PFSK-1 (cell line): ENCODE data around the gene ZW10. TPM values are rescaled to one million over a fixed set of nuclear protein-coding genes. Genes with fewer than 3 reads are reported as not detected.
A peak's percentile ranks its signal among the peaks of the same experiment; 100 is the strongest.

Experiments used
- FOXP2 ChIP-seq: optimal IDR thresholded peaks from 2 replicates; pipeline ENCODE3; 2011; ENCODE audit warnings: borderline replicate concordance, control low read depth, inconsistent platforms; ENCODE audit not compliant: insufficient read depth; ENCODE audit errors: extremely low read length, extremely low read depth
- POLR2AphosphoS5 ChIP-seq: IDR thresholded peaks from 2 replicates; pipeline ENCODE4 v1.6.1; 2012; ENCODE audit warnings: low read depth, mild to moderate bottlenecking, control low read depth, low read length, moderate library complexity
- SIN3A ChIP-seq: IDR thresholded peaks from 2 replicates; pipeline ENCODE4 v1.6.1; 2012; ENCODE audit warnings: mild to moderate bottlenecking, low read length, moderate library complexity, borderline replicate concordance; ENCODE audit not compliant: insufficient read depth
- TAF1 ChIP-seq: IDR thresholded peaks from 2 replicates; pipeline ENCODE4 v1.6.1; 2012; ENCODE audit warnings: low read length, control low read depth, borderline replicate concordance; ENCODE audit not compliant: insufficient read depth
- polyA plus RNA-seq: library from polyadenylated mRNA; unstranded; fragments of >200 nt; gene quantifications from one replicate; pipeline ENCODE4 v1.2.1, GENCODE V29; 2012; ENCODE audit warnings: low read depth, missing spikeins; ENCODE audit not compliant: insufficient read length
- TF ChIP-seq, protein P1 (sequence below), 2 experiments: IDR thresholded peaks; 2 replicates each; pipeline versions ENCODE4 v1.6.1 to v1.8.0; 2011 to 2012; ENCODE audit warnings: low read depth in 2 of 2, low read length in 2 of 2, control low read depth in 1 of 2, inconsistent platforms in 1 of 2, mild to moderate bottlenecking in 1 of 2, moderate library complexity in 1 of 2; ENCODE audit not compliant: insufficient read depth in 1 of 2

Gene ZW10, protein sequence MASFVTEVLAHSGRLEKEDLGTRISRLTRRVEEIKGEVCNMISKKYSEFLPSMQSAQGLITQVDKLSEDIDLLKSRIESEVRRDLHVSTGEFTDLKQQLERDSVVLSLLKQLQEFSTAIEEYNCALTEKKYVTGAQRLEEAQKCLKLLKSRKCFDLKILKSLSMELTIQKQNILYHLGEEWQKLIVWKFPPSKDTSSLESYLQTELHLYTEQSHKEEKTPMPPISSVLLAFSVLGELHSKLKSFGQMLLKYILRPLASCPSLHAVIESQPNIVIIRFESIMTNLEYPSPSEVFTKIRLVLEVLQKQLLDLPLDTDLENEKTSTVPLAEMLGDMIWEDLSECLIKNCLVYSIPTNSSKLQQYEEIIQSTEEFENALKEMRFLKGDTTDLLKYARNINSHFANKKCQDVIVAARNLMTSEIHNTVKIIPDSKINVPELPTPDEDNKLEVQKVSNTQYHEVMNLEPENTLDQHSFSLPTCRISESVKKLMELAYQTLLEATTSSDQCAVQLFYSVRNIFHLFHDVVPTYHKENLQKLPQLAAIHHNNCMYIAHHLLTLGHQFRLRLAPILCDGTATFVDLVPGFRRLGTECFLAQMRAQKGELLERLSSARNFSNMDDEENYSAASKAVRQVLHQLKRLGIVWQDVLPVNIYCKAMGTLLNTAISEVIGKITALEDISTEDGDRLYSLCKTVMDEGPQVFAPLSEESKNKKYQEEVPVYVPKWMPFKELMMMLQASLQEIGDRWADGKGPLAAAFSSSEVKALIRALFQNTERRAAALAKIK
- polyA plus RNA-seq: 11.1 TPM

DNA sequence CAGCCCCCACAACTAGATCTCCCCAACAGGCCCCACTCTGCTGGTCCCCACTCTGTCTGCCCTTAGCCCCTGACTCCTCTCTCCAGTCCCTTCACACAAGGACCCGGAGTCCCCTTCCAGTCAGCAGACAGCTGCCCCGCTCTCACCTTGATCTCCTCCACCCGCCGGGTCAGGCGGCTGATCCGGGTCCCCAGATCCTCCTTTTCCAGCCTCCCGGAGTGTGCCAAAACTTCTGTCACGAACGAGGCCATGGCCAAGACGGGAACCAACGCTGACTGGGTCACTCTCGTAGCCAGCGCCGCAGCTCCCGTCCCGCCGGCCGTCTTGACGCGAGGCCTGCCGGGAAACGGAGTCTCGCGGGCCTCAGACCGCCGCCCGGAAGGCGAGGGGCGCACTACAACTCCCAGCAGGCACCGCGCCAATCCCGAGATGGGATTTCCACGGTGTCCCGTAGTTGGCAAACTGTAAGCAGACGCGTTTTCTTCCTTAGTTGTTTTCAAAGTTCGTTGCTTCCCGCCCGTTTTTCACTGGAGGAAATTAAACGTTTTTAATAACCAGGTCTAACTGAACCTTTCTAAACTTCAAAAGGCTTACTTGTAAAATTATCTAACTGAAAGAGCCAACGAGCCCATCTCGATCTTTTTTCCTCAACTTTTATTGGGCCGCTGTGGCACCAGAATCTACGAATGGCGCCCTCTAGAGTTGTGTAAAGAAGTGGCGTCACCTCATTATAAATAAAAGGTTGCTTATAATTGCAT lies at the start of gene ZW10:
Gene ZW10 (minus strand): TSS at position 277 of the 758 bp plus-strand sequence. CDS start 26 bp downstream, at position 251.
- TF ChIP-seq POLR2AphosphoS5 (peak; percentile 89), FOXP2 (peak; percentile 84), TAF1 (peak; percentile 55; the same call in 1 of the 2 replicates), SIN3A (peak; percentile 28; the same call in 1 of the 2 replicates)
- TF ChIP-seq, protein P1, sequence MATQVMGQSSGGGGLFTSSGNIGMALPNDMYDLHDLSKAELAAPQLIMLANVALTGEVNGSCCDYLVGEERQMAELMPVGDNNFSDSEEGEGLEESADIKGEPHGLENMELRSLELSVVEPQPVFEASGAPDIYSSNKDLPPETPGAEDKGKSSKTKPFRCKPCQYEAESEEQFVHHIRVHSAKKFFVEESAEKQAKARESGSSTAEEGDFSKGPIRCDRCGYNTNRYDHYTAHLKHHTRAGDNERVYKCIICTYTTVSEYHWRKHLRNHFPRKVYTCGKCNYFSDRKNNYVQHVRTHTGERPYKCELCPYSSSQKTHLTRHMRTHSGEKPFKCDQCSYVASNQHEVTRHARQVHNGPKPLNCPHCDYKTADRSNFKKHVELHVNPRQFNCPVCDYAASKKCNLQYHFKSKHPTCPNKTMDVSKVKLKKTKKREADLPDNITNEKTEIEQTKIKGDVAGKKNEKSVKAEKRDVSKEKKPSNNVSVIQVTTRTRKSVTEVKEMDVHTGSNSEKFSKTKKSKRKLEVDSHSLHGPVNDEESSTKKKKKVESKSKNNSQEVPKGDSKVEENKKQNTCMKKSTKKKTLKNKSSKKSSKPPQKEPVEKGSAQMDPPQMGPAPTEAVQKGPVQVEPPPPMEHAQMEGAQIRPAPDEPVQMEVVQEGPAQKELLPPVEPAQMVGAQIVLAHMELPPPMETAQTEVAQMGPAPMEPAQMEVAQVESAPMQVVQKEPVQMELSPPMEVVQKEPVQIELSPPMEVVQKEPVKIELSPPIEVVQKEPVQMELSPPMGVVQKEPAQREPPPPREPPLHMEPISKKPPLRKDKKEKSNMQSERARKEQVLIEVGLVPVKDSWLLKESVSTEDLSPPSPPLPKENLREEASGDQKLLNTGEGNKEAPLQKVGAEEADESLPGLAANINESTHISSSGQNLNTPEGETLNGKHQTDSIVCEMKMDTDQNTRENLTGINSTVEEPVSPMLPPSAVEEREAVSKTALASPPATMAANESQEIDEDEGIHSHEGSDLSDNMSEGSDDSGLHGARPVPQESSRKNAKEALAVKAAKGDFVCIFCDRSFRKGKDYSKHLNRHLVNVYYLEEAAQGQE (IDR thresholded peaks at IDR 0.05; ENCODE audit: insufficient read depth in 1 of 2, low read depth in 2 of 2, low read length in 2 of 2): no peak

DNA sequence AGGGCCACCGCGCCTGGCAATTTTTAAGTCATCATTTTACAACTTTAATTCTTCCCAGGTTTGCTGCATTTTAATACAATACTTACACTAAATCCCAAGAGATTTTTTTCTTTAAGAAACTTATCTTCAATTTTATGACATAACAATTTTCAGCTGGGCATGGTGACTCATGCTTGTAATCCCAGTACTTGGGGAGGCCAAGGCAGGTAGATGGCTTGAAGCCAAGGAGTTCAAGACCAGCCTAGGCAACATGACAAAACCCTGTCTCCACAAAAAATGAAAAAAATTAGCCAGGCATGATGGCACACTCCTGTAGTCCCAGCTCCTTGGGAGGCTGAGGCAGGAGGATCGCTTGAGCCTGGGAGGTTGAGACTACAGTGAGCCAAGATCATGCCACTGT lies 44.9 kb upstream of the ZW10 start:
- no peak for TF ChIP-seq POLR2AphosphoS5
- TF ChIP-seq SIN3A: no peak
- no peak for TF ChIP-seq TAF1
- no peak for TF ChIP-seq FOXP2
- TF ChIP-seq, protein P1 (IDR thresholded peaks at IDR 0.05; ENCODE audit: insufficient read depth in 1 of 2, low read depth in 2 of 2, low read length in 2 of 2): no peak

DNA sequence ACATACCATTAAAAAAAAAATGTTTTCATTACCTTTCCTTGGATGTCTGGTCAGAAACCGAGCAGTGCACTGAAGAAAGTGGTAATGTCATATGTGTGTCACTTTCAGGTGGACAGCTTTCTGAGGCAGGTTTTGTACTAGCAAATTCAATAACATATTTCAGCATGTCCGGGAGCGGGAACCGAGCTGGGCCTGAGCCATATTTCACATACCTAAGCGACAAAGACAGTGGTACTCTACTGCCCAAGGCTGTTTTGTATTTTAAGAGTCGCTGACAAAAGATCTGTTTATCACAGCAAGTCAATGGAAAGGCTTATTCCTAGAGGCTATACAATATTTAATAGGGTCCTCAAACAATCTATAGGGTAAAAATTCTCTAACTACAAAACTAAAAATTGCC lies 44.1 kb upstream of the ZW10 start:
- TF ChIP-seq FOXP2 (no peak), POLR2AphosphoS5 (no peak), TAF1 (no peak), SIN3A (no peak)
- TF ChIP-seq, protein P1 (IDR thresholded peaks at IDR 0.05; ENCODE audit: insufficient read depth in 1 of 2, low read depth in 2 of 2, low read length in 2 of 2): no peak

DNA sequence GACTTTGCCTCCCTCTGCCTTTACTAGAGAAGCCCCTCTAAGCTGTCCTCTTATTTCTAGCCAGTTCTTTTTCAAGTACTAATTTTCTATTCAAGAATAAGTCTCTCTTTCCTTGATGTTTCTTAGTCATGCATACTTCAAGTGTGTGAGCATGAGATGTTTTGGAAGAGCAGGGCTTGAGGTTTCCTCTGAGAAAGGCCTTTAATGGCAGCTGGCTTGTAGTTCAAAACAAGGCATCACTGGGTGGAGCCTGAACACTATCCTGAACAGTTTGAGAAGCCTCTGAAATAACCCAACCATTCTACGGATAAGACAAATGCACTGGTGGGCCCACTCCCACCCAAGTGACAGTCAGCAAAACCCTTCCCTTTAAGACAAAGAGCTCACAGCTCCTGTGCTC lies 43.7 kb upstream of the ZW10 start:
- no peak for TF ChIP-seq TAF1
- TF ChIP-seq POLR2AphosphoS5: no peak
- TF ChIP-seq SIN3A: no peak
- TF ChIP-seq, protein P1 (IDR thresholded peaks at IDR 0.05; ENCODE audit: insufficient read depth in 1 of 2, low read depth in 2 of 2, low read length in 2 of 2): no peak
- TF ChIP-seq FOXP2: no peak
